ENCODE results near the gene CBX1.
"Not testable (repeated sequence)": the region's sequence is repeated elsewhere in the genome, so short reads cannot be mapped to it uniquely, and the experiment has no call there.

The CBX1 gene

GRCh38 chr17:48048384-48049126 is 52.7 kb downstream of the CBX1 start:
- DNase-seq, result no peak

GRCh38 chr17:48047741-48048383 is 53.4 kb downstream of the CBX1 start, which contains the start of gene NFE2L1:
TSS of gene NFE2L1 (plus strand) at chr17:48048359. CDS start at chr17:48051119, 2,760 bp downstream.
- peak; percentile 94 for DNase-seq

DNA sequence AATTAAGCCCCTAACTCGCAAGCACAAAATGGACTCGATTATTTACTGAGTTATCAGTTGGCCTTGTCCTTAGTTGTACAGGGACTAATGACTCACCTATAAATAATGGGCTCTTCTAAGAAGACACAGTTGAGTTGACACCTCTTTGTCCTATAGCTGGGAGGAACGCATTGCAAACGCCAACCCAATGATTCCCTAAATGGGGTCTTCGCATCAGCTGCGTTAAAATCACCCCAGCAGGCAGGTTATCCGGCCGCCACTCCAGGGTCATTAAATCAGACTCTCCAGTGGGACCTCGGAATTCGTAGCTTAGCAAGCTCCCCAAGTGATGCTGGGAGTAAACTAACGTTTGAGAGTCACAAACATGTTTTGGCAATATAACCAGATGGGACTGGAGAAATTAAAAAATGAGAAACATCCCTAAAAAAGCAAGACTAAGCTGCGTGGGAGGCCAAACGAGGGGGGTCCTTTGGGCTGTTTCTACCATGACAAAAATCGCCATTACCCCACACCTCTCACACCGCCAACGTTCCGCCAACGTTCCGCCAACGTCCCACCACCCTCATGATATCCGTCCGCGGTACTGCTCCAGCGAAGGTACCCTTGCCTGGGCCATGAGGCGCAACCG is 54.1 kb downstream of the CBX1 start:
- peak; percentile 25 for DNase-seq

DNA sequence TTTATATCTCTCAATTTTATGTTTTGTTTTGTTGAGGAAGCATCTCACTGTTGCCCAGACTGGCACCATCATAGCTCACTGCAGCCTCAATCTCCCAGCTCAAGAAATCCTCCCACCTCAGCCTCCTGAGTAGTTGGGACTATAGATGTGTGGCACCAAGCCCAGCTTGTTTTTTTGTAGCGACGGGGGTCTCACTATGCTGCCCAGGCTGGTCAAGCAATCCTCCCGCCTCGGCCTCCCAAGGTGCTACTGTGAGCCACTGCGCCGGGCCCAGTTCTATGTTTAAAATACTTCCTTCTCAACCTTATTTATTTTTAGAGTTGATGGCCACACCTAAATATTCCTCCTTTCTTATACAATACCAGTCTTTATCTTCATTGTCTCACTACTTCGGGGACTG is 55.0 kb downstream of the CBX1 start:
- DNase-seq, result no peak

DNA sequence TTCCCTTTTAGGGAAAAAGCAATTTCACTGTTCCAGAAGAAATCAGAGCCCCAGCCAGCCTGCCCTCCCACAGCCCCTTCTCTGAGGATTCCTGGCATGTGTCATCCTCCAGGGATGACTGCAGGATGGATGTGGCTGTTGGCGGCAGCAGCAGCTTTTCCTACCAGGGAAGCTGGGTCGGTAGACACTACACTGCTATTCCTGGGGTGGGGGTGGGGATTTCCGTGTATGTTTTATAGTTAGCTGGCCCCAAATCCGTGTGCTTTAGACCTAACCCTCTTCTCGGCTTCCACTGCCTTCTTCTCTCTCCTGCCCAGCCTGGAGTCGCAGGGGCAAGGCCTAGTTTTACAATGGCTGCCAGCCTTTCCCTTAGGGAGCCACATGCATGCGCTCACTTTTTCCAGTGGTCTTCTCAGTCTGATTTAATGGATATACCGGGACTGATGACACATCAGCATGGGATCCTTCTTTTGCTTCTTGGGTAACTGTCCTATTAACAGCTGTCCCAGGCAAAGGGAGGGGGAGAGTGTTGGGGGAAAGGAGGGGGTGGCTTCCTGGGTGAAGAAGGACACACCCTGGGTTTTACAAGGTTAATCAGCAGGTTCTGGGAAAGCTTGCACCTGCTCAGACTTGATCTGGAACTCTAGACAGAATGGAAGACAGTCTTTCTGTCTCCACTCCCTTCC is 55.8 kb downstream of the CBX1 start:
- DNase-seq, result no peak

DNA sequence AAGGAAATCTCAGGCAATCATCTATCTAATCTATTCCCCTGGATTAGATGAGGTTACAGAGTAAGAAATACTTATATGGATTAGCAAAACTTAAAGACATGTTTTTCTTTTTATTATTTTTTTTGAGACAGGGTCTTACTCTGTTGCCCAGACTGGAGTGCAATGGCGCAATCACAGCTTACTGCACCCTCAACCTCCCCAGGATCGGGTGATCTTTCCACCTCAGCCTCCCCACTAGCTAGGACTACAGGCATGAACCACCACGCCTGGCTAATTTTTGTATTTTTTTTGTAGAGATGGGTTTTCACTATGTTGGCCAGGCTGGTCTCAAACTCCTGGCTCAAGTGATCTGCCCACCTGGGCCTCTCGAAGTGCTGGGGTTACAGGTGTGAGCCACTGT is 56.4 kb downstream of the CBX1 start:
- DNase-seq, result no peak

GRCh38 chr17:48043176-48043575 is 58.1 kb downstream of the CBX1 start:
- no peak for DNase-seq

DNA sequence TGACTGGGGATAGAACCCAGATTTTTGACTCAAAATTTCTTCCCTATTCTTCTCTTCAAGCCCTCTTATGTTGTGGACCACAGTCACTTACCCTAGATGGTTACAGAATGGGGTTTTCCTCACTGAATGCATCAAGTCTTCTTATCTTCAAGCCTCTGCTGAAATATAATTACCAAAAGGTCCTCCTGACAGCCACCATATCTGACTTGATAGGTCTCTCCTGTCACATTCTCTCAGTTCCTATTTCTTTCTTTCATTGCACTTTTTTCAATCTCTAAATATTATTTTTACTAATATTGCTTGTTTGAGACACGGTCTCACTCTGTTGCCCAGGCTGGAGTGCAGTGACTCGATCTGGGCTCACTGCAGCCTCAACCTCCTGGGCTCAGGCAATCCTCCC is 62.6 kb downstream of the CBX1 start:
- DNase-seq, result no peak

GRCh38 chr17:48037838-48038323 is 63.4 kb downstream of the CBX1 start:
- DNase-seq, result no peak

GRCh38 chr17:48037036-48037837 is 64.0 kb downstream of the CBX1 start, which contains the start of gene COPZ2:
TSS of gene COPZ2 (minus strand) at chr17:48037797. CDS start at chr17:48037777, 20 bp downstream.
- DNase-seq, result peak; percentile 71

DNA sequence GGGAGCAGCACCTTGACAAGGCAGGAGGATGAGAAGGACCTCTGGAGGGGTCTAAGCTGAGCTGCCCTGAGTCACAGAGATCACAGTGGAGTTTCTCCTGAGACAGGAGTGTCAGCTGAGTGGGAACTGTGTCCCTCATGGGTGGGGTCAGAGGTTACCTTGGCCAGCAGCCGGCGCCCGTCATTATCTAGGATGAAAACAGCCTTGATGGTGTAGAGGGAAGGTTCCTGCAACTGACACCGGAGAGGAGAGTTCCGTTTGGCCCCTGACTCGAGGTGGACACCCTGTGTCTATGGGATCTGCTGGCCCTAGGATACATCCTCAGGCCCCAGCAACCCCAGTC is 64.6 kb downstream of the CBX1 start:
- no peak for DNase-seq

DNA sequence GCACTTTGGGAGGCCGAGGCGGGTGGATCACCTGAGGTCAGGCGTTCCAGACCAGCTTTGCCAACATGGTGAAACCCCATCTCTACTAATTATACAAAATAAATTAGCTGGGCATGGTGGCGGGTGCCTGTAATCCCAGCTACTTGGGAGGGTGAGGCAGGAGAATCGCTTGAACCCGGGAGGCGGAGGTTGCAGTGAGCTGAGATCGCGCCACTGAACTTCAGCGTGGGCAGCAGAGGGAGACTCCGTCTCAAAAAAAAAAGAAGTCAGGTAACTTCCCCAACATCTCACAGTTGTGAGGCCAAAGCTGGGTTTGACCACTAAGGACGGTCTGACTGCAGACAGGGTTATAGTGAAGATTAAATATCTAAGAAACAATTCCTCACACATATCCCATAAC is 66.5 kb downstream of the CBX1 start:
- not testable (repeated sequence) for DNase-seq

- no peak for DNase-seq
Observed at GRCh38 chr17:48031966-48032365, 69.3 kb downstream of the CBX1 start.

DNA sequence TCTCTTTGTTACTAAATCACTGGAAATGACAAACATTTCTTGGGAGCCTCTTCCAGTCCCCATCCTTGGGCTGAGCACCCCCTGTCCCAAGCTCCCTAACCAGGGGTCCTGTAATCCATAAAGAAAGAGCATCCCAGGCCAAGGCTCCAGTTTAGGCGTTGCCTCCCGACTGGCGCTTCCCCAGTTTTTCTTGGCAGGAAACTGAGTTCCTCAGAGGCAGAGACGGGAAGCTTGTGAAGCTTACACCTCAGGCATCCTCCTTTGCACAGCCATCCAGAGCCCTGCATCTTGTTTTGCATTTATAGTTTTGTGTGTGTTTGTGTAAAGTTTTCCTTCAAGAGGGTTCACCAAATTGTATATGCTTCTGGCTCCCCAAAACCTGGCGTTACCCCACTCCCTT is 70.7 kb downstream of the CBX1 start:
- no peak for DNase-seq

DNA sequence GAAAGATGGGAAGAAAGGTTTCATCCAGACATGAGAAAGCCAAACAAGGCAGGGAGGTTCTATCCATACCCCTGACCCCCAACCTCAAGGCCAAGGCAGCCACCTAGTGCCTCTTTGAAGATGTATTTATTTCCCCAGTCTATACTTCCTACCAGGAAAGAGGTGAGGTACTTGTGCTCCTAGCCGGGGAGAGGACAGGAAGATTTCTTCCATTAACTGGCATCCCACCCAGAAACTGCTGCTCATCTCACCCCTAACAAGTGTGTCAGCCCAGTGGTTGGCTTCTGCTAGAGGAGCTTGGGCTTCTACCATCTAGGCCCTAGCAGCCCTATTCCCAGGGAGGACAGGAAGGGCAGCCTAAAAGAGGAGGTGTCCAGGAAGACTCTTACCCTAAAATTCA is 72.5 kb downstream of the CBX1 start:
- DNase-seq, result no peak

GRCh38 chr17:48027322-48027981 is 73.8 kb downstream of the CBX1 start:
- no peak for DNase-seq

GRCh38 chr17:48026502-48027321 is 74.6 kb downstream of the CBX1 start:
- DNase-seq, result peak; percentile 74

DNA sequence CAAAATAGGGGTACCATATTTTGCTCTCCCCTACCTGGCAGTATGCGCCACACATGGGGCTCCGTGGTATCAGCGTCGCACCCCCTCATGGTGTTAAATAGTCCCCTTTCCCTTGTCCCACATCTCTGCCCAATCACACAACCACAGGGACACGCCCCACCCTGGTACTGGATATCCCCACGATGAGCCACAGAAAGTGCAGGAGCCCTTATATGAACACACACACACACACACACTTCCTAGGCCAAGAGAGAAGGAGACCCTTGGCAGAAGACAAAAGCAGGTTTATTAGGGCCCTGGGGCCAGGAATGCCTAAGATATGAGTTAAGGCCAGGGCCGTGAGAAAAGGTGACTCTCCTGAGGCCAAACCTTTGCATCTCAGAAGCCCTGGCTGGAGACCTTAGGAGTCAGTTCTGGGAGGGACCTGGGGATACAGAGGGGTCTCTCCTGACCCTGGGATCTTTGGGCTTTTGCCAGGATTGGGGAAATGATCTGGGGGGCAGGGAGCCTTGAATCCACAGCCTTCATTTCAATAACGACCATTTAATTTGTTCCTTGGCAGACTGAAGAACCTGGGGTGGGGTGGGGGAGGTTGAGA is 75.3 kb downstream of the CBX1 start:
- no peak for DNase-seq

GRCh38 chr17:48025040-48025903 is 76.0 kb downstream of the CBX1 start:
- DNase-seq, result peak; percentile 99
